ENCODE measurements around the gene LGALS9.

- no peak for TF ChIP-seq CTCF (IDR thresholded peaks at IDR 0.05)
- no peak for TF ChIP-seq POLR2A (IDR thresholded peaks at IDR 0.05)
Measured at GRCh38 chr17:27600471-27600870, 30.5 kb upstream of the LGALS9 start.

Measured in adrenal gland (tissue), 5 donors.